OCI-LY3 (cell line): ENCODE measurements around the gene ST7.

Experiments used
- CTCF ChIP-seq: fragments of 200-600, 300-600 bp; sonication (generic); IDR thresholded peaks from 2 replicates; pipeline ENCODE4 v1.5.1; 2014; ENCODE audit warnings: antibody characterized with exemption, low read length, low read depth
- EZH2phosphoT487 ChIP-seq: fragments of 200-600 bp; shearing (Covaris generic); IDR thresholded peaks from 2 replicates; pipeline ENCODE4 v1.6.1; 2018; ENCODE audit warnings: antibody characterized with exemption, mixed run types, low read depth

GRCh38 chr7:117134411-117134810 lies 181.1 kb downstream of the ST7 start:
- TF ChIP-seq CTCF (no peak), EZH2phosphoT487 (no peak)
